ENCODE results near the gene KNDC1.

The KNDC1 gene

GRCh38 chr10:133249975-133250754, 90.1 kb downstream of the KNDC1 start:
- no peak overlapping the region for H3K4me2 ChIP-seq (ENCODE audit: low read length)
- no peaks in the 10 kb centered on the region for H3K36me3 ChIP-seq (replicated peaks; ENCODE audit: low read depth, low read length)
- no peak overlapping the region for H3K4me3 ChIP-seq (ENCODE audit: low read length)
- no peak overlapping the region for H3K9ac ChIP-seq (ENCODE audit: low read length)
- no peak overlapping the region for H2AFZ ChIP-seq (ENCODE audit: low read depth, low read length)
- peaks cover 5% of the 10 kb centered on the region; the same call in 1 of the 2 replicates for H3K27me3 ChIP-seq (ENCODE audit: low read depth, low read length)
- no peaks in the 10 kb centered on the region for H3K9me3 ChIP-seq (ENCODE audit: insufficient read depth, low read length)
- no peak for TF ChIP-seq CTCF (IDR thresholded peaks at IDR 0.05; ENCODE audit: low read depth, low read length)
- TF ChIP-seq EZH2phosphoT487 (IDR thresholded peaks at IDR 0.05; ENCODE audit: low read depth) = no peak
- H4K20me1 ChIP-seq (ENCODE audit: insufficient read depth, low read length) = no peaks in the 10 kb centered on the region
- no peak overlapping the region for H3K27ac ChIP-seq (ENCODE audit: low read length)
- no peaks in the 10 kb centered on the region for H3K79me2 ChIP-seq (ENCODE audit: low read length)
- H3K4me1 ChIP-seq (ENCODE audit: low read length) = no peaks in the 10 kb centered on the region

- Histone ChIP-seq H3K27ac (ENCODE audit: low read length) (no peak overlapping the region), H3K4me3 (ENCODE audit: low read length) (no peak overlapping the region), H4K20me1 (ENCODE audit: insufficient read depth, low read length) (no peaks in the 10 kb centered on the region), H3K4me2 (ENCODE audit: low read length) (no peak overlapping the region), H3K79me2 (ENCODE audit: low read length) (no peaks in the 10 kb centered on the region), H3K27me3 (ENCODE audit: low read depth, low read length) (peaks cover 5% of the 10 kb centered on the region; the same call in 1 of the 2 replicates), H2AFZ (ENCODE audit: low read depth, low read length) (no peak overlapping the region), H3K4me1 (ENCODE audit: low read length) (no peaks in the 10 kb centered on the region), H3K36me3 (replicated peaks; ENCODE audit: low read depth, low read length) (no peaks in the 10 kb centered on the region), H3K9ac (ENCODE audit: low read length) (no peak overlapping the region), H3K9me3 (ENCODE audit: insufficient read depth, low read length) (no peaks in the 10 kb centered on the region)
- TF ChIP-seq EZH2phosphoT487 (IDR thresholded peaks at IDR 0.05; ENCODE audit: low read depth) (no peak), CTCF (IDR thresholded peaks at IDR 0.05; ENCODE audit: low read depth, low read length) (no peak)
Measured at GRCh38 chr10:133251388-133252222, 91.6 kb downstream of the KNDC1 start.

DNA sequence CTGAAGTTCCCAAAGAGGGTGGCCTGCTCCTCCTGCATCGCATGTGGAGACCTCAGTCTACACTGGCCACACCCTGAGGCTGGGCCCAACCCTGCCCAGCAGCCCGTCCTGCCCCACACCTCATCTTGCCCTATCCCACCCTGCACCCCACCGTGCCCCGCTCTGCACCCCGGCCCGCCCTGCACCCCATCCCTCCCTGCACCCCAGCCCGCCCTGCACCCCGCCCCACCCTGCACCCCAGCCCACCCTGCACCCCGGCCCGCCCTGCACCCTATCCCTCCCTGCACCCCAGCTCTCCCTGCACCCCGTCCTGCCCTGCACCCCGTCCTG, 92.2 kb downstream of the KNDC1 start:
- Histone ChIP-seq H4K20me1 (ENCODE audit: insufficient read depth, low read length) (no peaks in the 10 kb centered on the region), H3K4me2 (ENCODE audit: low read length) (no peak overlapping the region), H3K36me3 (replicated peaks; ENCODE audit: low read depth, low read length) (no peaks in the 10 kb centered on the region), H3K79me2 (ENCODE audit: low read length) (no peaks in the 10 kb centered on the region), H3K4me3 (ENCODE audit: low read length) (no peak overlapping the region), H3K9me3 (ENCODE audit: insufficient read depth, low read length) (no peaks in the 10 kb centered on the region), H3K27me3 (ENCODE audit: low read depth, low read length) (peaks cover 5% of the 10 kb centered on the region; the same call in 1 of the 2 replicates), H3K4me1 (ENCODE audit: low read length) (peaks cover 3% of the 10 kb centered on the region), H2AFZ (ENCODE audit: low read depth, low read length) (no peak overlapping the region), H3K27ac (ENCODE audit: low read length) (no peak overlapping the region), H3K9ac (ENCODE audit: low read length) (no peak overlapping the region)
- no peak for TF ChIP-seq CTCF (IDR thresholded peaks at IDR 0.05; ENCODE audit: low read depth, low read length)
- no peak for TF ChIP-seq EZH2phosphoT487 (IDR thresholded peaks at IDR 0.05; ENCODE audit: low read depth)

- no peak overlapping the region for H3K4me2 ChIP-seq (ENCODE audit: low read length)
- peaks cover 16% of the 10 kb centered on the region for H3K4me1 ChIP-seq (ENCODE audit: low read length)
- no peaks in the 10 kb centered on the region for H3K9me3 ChIP-seq (ENCODE audit: insufficient read depth, low read length)
- no peak overlapping the region for H2AFZ ChIP-seq (ENCODE audit: low read depth, low read length)
- no peaks in the 10 kb centered on the region for H4K20me1 ChIP-seq (ENCODE audit: insufficient read depth, low read length)
- H3K4me3 ChIP-seq (ENCODE audit: low read length) = no peak overlapping the region
- H3K9ac ChIP-seq (ENCODE audit: low read length) = no peak overlapping the region
- no peak overlapping the region for H3K27ac ChIP-seq (ENCODE audit: low read length)
- H3K36me3 ChIP-seq (replicated peaks; ENCODE audit: low read depth, low read length) = no peaks in the 10 kb centered on the region
- no peak for TF ChIP-seq CTCF (IDR thresholded peaks at IDR 0.05; ENCODE audit: low read depth, low read length)
- TF ChIP-seq EZH2phosphoT487 (IDR thresholded peaks at IDR 0.05; ENCODE audit: low read depth) = no peak
- H3K79me2 ChIP-seq (ENCODE audit: low read length) = no peaks in the 10 kb centered on the region
- peaks cover 5% of the 10 kb centered on the region; the same call in 1 of the 2 replicates for H3K27me3 ChIP-seq (ENCODE audit: low read depth, low read length)
Measured at GRCh38 chr10:133253361-133253955, 93.4 kb downstream of the KNDC1 start.
